HepG2 (cell line): ENCODE data around the gene PHF21B. TPM values are rescaled to one million over a fixed set of nuclear protein-coding genes. Genes with fewer than 3 reads are reported as not detected.

Experiments
- ATAC-seq: fragments of 200-7000 bp; cut with Tn5 transposase; 3 replicates; pipeline ENCODE4 v1.9.1; 2020; ENCODE audit warnings: mild to moderate bottlenecking, moderate library complexity
- BruUV-seq: library from RNA; stranded (reverse); fragments of 400-500 nt; replicated peaks from 2 replicates; lab custom pipeline; 2021; lab: Mats Ljungman, UMichigan
- CTCF ChIA-PET: fragments of 300-600 bp; formaldehyde crosslinking; extraction: SDS; loops from one replicate; lab custom pipeline; 2021; ENCODE audit warnings: low total read pairs, inconsistent platforms, low intra/inter-chr PET ratio; lab: Yijun Ruan, JAX
- POLR2A ChIA-PET: fragments of 350-600 bp; sonication (Branson Sonifier 250); formaldehyde crosslinking; loops from one replicate; lab custom pipeline; 2020; ENCODE audit warnings: antibody characterized with exemption, inconsistent platforms; lab: Yijun Ruan, JAX
- DNase-seq: peaks from one replicate; pipeline ENCODE4 v3.0.0-alpha.2; 2015; ENCODE audit warnings: low spot score
- FAIRE-seq: peaks from 3 replicates; lab custom pipeline; 2011; peaks lifted over from hg19 to GRCh38; lab: Jason Lieb, UNC
- H2AFZ ChIP-seq: one replicate; pipeline ENCODE4 v1.6.1; 2011; ENCODE audit warnings: low read length, inconsistent platforms
- H3K27ac ChIP-seq: fragments of 300-600 bp; 3 replicates; pipeline ENCODE4 v1.8.0; 2011; ENCODE audit warnings: mixed run types, mild to moderate bottlenecking, mixed read lengths, low read length, inconsistent platforms; ENCODE audit not compliant: insufficient read depth; ENCODE audit errors: extremely low read length
- H3K27me3 ChIP-seq, 2 experiments: fragments of 200-600 bp in 1 of 2; 2 replicates in 1 of 2; 3 replicates in 1 of 2; pipeline versions ENCODE4 v1.6.0 to v1.8.0; 2011; ENCODE audit warnings: low read length in 2 of 2, mild to moderate bottlenecking in 2 of 2, moderate library complexity in 2 of 2, inconsistent platforms in 1 of 2; ENCODE audit not compliant: insufficient read depth in 2 of 2, control insufficient read depth in 1 of 2
- H3K36me3 ChIP-seq, 2 experiments: fragments of 200-600 bp in 1 of 2; replicated peaks in 1 of 2; 2 replicates in 1 of 2; 3 replicates in 1 of 2; pipeline versions ENCODE4 v1.5.1 to v1.8.0; 2011; ENCODE audit warnings: low read length in 2 of 2, inconsistent platforms in 1 of 2; ENCODE audit not compliant: insufficient read depth in 2 of 2, control insufficient read depth in 1 of 2
- H3K4me1 ChIP-seq: 2 replicates; pipeline ENCODE4 v1.5.1; 2012; ENCODE audit warnings: low read length, inconsistent platforms; ENCODE audit not compliant: insufficient read depth
- H3K4me2 ChIP-seq: 2 replicates; pipeline ENCODE4 v1.6.0; 2011; ENCODE audit warnings: low read depth, low read length, inconsistent platforms
- H3K4me3 ChIP-seq, 3 experiments: fragments of 200-600 bp in 1 of 3; sonication (generic), shearing (Covaris generic) in 1 of 3; replicated peaks in 1 of 3; 2 replicates each; pipeline ENCODE4 v1.5.1; 2011 to 2016; ENCODE audit warnings: low read length in 3 of 3, inconsistent platforms in 2 of 3, low read depth in 2 of 3, mild to moderate bottlenecking in 2 of 3, control low read depth in 1 of 3, mixed read lengths in 1 of 3; ENCODE audit not compliant: insufficient read depth in 1 of 3
- H3K79me2 ChIP-seq: one replicate; pipeline ENCODE4 v1.6.1; 2011; ENCODE audit warnings: low read length, inconsistent platforms; ENCODE audit not compliant: insufficient read depth
- H3K9ac ChIP-seq: 2 replicates; pipeline ENCODE4 v1.6.0; 2011; ENCODE audit warnings: mild to moderate bottlenecking, low read depth, low read length, inconsistent platforms; ENCODE audit not compliant: insufficient read depth
- H3K9me3 ChIP-seq: 2 replicates; pipeline ENCODE4 v1.5.1; 2012; ENCODE audit warnings: mild to moderate bottlenecking, low read length
- H4K20me1 ChIP-seq: 2 replicates; pipeline ENCODE4 v1.6.0; 2011; ENCODE audit warnings: inconsistent platforms, mild to moderate bottlenecking, low read length, moderate library complexity; ENCODE audit not compliant: insufficient read depth
- ATM ChIP-seq: fragments of 450-650 bp; IDR thresholded peaks from 2 replicates; pipeline ENCODE4 v1.7.1; 2017; ENCODE audit warnings: mild to moderate bottlenecking, borderline replicate concordance
- FOXJ3 ChIP-seq: sonication (generic); formaldehyde crosslinking; IDR thresholded peaks from 2 replicates; pipeline ENCODE4 v1.4.0; 2020; ENCODE audit warnings: missing genetic modification reagents, mild to moderate bottlenecking, borderline replicate concordance
- MAFF ChIP-seq: IDR thresholded peaks from 2 replicates; pipeline ENCODE4 v1.6.1; 2011; ENCODE audit warnings: low read depth, low read length, improper control_type of control experiment
- MXD4 ChIP-seq: IDR thresholded peaks from 2 replicates; pipeline ENCODE4 v1.6.1; 2016; ENCODE audit warnings: mild to moderate bottlenecking, missing biosample characterization, missing genetic modification reagents
- SNAI1 ChIP-seq: sonication (generic); formaldehyde crosslinking; IDR thresholded peaks from 2 replicates; pipeline ENCODE4 v1.5.0; 2020; ENCODE audit warnings: mild to moderate bottlenecking, missing genetic modification reagents, borderline replicate concordance
- SP5 ChIP-seq: IDR thresholded peaks from 2 replicates; pipeline ENCODE4 v1.6.1; 2016; ENCODE audit warnings: low read depth, borderline replicate concordance
- ZNF124 ChIP-seq: sonication (generic); formaldehyde crosslinking; IDR thresholded peaks from 2 replicates; pipeline ENCODE4 v1.4.0; 2020; ENCODE audit warnings: missing genetic modification reagents
- ZNF30 ChIP-seq: sonication (generic); formaldehyde crosslinking; IDR thresholded peaks from 2 replicates; pipeline ENCODE4 v1.5.0; 2020; ENCODE audit warnings: mild to moderate bottlenecking, missing genetic modification reagents
- ZNF317 ChIP-seq: sonication (generic); formaldehyde crosslinking; IDR thresholded peaks from 2 replicates; pipeline ENCODE4 v1.5.0; 2020; ENCODE audit warnings: mild to moderate bottlenecking, missing genetic modification reagents
- WGBS: methylation state at CpG from one replicate; pipeline ENCODE4 v1.1.6; 2017; ENCODE audit warnings: low lambda C conversion rate; 5-methylcytosine and 5-hydroxymethylcytosine counted together
- in situ Hi-C: cut with HindIII; loops from 2 replicates; pipeline ENCODE4 v1.10.0; 2017; ENCODE audit warnings: low pct_unique_long_range_greater_than_20kb; ENCODE audit not compliant: extremely low pct_ligation_motif_present
- intact Hi-C: fragments of 100-400 bp; cut with micrococcal nuclease; formaldehyde crosslinking; loops from one replicate; pipeline ENCODE4 v1.10.0; 2022; ENCODE audit not compliant: unreplicated experiment
- polyA plus RNA-seq, 8 experiments: library from polyadenylated mRNA; depleted of rRNA in 3 of 8; stranded (reverse) in 7 of 8; unstranded in 1 of 8; fragments of >200 nt; fragmentation: Illumina TruSeq in 4 of 8; extraction: Trizol in 4 of 8; gene quantifications; 2 replicates each; pipeline versions ENCODE4 v1.2.1 to v1.2.3, GENCODE V29; 2011 to 2016; ENCODE audit warnings: low read depth in 4 of 8, missing spikeins in 1 of 8, mixed read lengths in 1 of 8; ENCODE audit not compliant: insufficient read depth in 1 of 8
- total RNA-seq, 5 experiments: library from RNA; depleted of rRNA; stranded (reverse); fragments of >200 nt; fragmentation: Illumina TruSeq; extraction: Trizol; gene quantifications; 2 replicates each; pipeline ENCODE4 v1.2.3, GENCODE V29; 2016; ENCODE audit warnings: low read depth in 1 of 5
- TF ChIP-seq, protein P1 (sequence below): sonication (generic); formaldehyde crosslinking; IDR thresholded peaks from 2 replicates; pipeline ENCODE4 v1.4.0; 2020; ENCODE audit warnings: missing genetic modification reagents
- TF ChIP-seq, protein P2 (sequence below): IDR thresholded peaks from 2 replicates; pipeline ENCODE4 v1.6.1; 2016; ENCODE audit warnings: missing compliant biosample characterization, missing genetic modification reagents, borderline replicate concordance
- TF ChIP-seq, protein P3 (sequence below): sonication (generic); formaldehyde crosslinking; IDR thresholded peaks from 2 replicates; pipeline ENCODE4 v1.4.0; 2020; ENCODE audit warnings: missing genetic modification reagents
- TF ChIP-seq, protein P4 (sequence below): sonication (generic); formaldehyde crosslinking; IDR thresholded peaks from 2 replicates; pipeline ENCODE4 v1.4.0; 2020; ENCODE audit warnings: missing genetic modification reagents

Gene PHF21B
- total and polyA plus RNA-seq, 2 of the 13 experiments (the other 11 are each of a cell fraction or from before 2014, with no cell fraction given): not detected

DNA sequence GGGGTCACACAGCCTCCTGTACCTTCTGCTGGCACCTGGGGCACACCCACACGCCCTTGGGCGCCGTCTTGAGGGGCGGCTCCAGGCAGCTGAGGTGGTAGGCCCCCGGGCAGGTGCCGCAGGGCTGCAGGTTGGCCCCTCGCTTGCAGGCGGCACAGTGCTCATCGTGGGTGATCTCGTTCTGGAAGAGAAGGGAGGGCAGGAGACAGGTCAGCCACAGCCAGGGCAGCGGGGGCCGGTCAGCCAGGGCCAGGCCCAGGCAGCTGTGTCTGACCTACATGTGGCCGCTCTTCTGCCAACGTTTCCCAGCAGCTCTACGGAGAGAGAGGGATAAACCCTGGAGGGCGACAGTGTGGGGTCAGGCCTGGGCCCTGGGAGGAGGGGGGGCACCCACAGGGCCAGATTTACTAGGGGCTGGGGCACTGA, 121.9 kb downstream of the PHF21B start (continued):
- TF ChIP-seq, protein P1, sequence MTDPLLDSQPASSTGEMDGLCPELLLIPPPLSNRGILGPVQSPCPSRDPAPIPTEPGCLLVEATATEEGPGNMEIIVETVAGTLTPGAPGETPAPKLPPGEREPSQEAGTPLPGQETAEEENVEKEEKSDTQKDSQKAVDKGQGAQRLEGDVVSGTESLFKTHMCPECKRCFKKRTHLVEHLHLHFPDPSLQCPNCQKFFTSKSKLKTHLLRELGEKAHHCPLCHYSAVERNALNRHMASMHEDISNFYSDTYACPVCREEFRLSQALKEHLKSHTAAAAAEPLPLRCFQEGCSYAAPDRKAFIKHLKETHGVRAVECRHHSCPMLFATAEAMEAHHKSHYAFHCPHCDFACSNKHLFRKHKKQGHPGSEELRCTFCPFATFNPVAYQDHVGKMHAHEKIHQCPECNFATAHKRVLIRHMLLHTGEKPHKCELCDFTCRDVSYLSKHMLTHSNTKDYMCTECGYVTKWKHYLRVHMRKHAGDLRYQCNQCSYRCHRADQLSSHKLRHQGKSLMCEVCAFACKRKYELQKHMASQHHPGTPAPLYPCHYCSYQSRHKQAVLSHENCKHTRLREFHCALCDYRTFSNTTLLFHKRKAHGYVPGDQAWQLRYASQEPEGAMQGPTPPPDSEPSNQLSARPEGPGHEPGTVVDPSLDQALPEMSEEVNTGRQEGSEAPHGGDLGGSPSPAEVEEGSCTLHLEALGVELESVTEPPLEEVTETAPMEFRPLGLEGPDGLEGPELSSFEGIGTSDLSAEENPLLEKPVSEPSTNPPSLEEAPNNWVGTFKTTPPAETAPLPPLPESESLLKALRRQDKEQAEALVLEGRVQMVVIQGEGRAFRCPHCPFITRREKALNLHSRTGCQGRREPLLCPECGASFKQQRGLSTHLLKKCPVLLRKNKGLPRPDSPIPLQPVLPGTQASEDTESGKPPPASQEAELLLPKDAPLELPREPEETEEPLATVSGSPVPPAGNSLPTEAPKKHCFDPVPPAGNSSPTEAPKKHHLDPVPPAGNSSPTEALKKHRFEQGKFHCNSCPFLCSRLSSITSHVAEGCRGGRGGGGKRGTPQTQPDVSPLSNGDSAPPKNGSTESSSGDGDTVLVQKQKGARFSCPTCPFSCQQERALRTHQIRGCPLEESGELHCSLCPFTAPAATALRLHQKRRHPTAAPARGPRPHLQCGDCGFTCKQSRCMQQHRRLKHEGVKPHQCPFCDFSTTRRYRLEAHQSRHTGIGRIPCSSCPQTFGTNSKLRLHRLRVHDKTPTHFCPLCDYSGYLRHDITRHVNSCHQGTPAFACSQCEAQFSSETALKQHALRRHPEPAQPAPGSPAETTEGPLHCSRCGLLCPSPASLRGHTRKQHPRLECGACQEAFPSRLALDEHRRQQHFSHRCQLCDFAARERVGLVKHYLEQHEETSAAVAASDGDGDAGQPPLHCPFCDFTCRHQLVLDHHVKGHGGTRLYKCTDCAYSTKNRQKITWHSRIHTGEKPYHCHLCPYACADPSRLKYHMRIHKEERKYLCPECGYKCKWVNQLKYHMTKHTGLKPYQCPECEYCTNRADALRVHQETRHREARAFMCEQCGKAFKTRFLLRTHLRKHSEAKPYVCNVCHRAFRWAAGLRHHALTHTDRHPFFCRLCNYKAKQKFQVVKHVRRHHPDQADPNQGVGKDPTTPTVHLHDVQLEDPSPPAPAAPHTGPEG (CRISPR knock-in tag): no peak

DNA sequence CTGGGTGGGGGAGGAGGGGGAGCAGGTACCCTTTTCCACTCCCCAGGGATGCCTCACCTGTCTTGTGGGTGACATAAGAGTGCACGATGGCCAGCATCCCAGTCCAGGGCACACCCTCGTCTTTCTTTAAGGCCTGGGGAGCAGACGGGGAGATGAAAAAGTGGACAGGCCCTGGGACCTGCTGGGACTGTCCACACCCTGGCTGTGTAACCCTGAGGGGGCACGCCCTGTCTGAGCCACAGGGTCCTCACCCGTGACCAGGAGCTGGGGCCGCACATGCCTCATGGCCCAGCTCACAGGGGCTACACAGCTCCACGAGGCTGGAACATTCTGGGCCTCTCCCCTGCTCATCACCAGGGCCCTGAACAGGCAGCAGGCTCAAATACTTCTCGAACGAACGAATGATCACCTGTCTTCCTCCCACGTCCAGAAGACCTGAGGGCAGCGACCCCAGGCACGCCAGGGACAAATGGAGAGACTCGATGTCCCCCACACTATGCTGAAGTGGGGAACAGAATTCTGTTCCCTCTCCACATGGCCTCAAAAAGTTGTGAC, 123.9 kb downstream of the PHF21B start:
- POLR2A ChIA-PET: no interaction called here
- Histone ChIP-seq H2AFZ (no peak overlapping the region), H3K4me1 (no peaks in the 10 kb centered on the region), H3K4me3 (no peak overlapping the region), H3K4me2 (no peak overlapping the region), H4K20me1 (no peaks in the 10 kb centered on the region), H3K9me3 (no peaks in the 10 kb centered on the region), H3K9ac (no peak overlapping the region), H3K79me2 (no peaks in the 10 kb centered on the region), H3K27me3 (peaks cover 4 to 29% of the 10 kb centered on the region in 2 experiments; a peak in 4 of 5 replicates), H3K27ac (no peak overlapping the region), H3K36me3 (no peaks in the 10 kb centered on the region)
- no peak for DNase-seq
- FAIRE-seq: no peak
- CTCF ChIA-PET: no interaction called here
- intact Hi-C loops (no loop called here), in situ Hi-C loops (no loop called here)
- no TSS peak for BruUV-seq
- WGBS: 4% methylated on average over 10 of the region's 14 CpGs
- ATAC-seq: no peak
- no peak for TF ChIP-seq MAFF
- TF ChIP-seq ATM: no peak
- no peak for TF ChIP-seq ZNF317 (CRISPR knock-in tag)
- no peak for TF ChIP-seq SNAI1 (CRISPR knock-in tag)
- no peak for TF ChIP-seq MXD4 (CRISPR knock-in tag)
- TF ChIP-seq, protein P2, sequence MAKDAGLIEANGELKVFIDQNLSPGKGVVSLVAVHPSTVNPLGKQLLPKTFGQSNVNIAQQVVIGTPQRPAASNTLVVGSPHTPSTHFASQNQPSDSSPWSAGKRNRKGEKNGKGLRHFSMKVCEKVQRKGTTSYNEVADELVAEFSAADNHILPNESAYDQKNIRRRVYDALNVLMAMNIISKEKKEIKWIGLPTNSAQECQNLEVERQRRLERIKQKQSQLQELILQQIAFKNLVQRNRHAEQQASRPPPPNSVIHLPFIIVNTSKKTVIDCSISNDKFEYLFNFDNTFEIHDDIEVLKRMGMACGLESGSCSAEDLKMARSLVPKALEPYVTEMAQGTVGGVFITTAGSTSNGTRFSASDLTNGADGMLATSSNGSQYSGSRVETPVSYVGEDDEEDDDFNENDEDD: no peak
- no peak for TF ChIP-seq SP5 (CRISPR knock-in tag)
- no peak for TF ChIP-seq ZNF124 (CRISPR knock-in tag)
- TF ChIP-seq, protein P3, sequence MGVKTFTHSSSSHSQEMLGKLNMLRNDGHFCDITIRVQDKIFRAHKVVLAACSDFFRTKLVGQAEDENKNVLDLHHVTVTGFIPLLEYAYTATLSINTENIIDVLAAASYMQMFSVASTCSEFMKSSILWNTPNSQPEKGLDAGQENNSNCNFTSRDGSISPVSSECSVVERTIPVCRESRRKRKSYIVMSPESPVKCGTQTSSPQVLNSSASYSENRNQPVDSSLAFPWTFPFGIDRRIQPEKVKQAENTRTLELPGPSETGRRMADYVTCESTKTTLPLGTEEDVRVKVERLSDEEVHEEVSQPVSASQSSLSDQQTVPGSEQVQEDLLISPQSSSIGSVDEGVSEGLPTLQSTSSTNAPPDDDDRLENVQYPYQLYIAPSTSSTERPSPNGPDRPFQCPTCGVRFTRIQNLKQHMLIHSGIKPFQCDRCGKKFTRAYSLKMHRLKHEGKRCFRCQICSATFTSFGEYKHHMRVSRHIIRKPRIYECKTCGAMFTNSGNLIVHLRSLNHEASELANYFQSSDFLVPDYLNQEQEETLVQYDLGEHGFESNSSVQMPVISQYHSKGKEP (CRISPR knock-in tag): no peak
- no peak for TF ChIP-seq FOXJ3 (CRISPR knock-in tag)
- TF ChIP-seq, protein P4, sequence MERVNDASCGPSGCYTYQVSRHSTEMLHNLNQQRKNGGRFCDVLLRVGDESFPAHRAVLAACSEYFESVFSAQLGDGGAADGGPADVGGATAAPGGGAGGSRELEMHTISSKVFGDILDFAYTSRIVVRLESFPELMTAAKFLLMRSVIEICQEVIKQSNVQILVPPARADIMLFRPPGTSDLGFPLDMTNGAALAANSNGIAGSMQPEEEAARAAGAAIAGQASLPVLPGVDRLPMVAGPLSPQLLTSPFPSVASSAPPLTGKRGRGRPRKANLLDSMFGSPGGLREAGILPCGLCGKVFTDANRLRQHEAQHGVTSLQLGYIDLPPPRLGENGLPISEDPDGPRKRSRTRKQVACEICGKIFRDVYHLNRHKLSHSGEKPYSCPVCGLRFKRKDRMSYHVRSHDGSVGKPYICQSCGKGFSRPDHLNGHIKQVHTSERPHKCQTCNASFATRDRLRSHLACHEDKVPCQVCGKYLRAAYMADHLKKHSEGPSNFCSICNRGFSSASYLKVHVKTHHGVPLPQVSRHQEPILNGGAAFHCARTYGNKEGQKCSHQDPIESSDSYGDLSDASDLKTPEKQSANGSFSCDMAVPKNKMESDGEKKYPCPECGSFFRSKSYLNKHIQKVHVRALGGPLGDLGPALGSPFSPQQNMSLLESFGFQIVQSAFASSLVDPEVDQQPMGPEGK (CRISPR knock-in tag): no peak
- TF ChIP-seq ZNF30 (CRISPR knock-in tag): no peak
